NCI-H2227 (cell line): ENCODE measurements around the gene CPVL.
"Not testable (repeated sequence)": the region's sequence is repeated elsewhere in the genome, so short reads cannot be mapped to it uniquely, and the experiment has no call there.

Experiments
- DNase-seq: peaks from one replicate; lab custom pipeline; 2025; ENCODE audit not compliant: unreplicated experiment; lab: John Stamatoyannopoulos, UW

Gene CPVL

DNA sequence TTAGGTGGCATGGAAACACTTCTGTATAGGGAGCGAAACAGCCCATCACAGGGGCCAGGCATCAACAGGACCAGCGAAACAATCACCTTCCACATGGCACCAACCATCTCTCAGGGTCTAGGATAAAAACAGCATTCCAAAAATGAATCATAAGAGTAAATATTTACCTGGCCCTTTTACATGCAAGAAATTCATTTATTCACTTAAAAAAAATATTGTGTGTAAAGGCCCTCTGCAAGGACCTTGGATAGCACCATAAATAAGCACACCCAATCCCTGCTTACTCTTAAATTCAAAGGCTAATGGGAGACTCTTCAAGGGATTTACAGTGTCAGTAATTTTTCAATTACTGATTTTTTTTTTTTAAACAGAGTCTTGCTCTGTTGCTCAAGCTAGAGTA is 25.4 kb downstream of the CPVL start:
- DNase-seq, result no peak

DNA sequence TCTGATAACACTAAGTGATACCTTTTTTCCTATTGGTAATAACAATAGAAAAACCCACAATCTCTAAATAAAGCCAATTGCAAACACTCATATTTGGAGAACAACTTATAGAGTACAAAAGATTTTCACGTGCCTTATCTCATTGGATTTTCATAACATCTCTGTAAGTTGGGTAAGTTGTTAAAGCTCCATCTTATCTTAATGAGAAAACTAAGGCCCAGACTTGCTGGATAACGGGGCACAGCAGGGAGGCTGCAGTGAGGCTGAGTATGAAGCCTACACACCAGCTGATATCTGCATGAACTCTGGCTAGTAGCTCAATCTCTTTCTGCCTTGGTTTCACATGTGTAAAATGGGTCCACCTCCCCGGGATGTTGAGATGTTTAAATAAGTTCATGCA is 26.8 kb downstream of the CPVL start:
- DNase-seq, result no peak

DNA sequence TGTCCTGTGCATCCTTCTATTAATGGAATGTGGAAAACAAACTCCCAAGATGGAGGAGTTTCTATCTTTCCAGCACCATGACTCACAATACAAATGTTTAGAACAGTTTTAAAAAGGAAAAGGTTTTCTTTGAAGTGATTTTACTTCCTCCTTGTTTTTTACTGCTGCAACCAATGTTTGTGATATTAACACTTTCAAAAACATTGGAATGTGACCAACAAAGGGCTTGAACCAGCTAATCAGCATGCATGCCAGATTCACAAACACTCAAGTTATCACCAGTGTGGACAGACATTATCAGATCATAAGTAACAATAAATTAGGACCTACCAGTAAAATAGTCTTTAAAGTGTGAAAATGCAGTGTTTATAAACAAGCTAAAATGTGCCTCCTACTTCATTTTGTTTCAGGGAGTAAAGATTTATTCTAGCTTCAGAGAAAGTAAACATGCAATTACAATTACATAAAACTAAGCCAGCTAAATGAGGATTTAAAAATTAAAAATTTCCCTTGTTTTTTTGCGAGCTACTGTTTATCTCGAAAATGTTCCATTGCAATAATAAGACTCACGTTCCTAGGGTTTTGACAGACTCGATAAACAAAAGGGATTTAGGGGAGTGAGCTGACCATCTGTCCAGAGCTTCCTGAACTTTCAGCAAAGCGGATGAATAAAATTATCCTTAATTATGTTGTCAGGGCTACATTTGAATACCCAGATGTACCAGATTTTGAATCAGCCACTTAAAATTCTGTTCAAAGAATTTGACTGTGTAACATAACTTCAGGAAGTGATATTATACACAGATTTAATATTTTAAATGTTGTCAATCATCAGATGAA is 29.8 kb downstream of the CPVL start:
- DNase-seq, result no peak

DNA sequence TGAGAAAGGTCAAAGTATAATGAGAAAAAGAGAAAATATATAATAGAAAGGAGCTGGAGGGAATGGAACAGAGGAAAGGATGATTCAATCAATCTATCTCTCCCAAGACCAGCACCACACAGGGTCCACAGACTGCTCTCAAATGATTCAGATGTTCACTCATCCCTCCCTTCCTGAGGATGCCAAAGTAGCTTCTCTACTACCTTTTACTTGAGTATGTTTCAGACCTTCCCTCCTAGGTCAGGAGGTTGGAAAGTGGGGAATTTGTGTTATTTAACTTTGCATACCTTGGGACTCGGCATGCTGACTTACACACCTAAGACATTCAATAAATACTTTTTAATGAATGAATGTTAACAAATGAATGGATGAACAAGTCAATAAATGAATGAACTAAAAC is 30.6 kb downstream of the CPVL start:
- no peak for DNase-seq

DNA sequence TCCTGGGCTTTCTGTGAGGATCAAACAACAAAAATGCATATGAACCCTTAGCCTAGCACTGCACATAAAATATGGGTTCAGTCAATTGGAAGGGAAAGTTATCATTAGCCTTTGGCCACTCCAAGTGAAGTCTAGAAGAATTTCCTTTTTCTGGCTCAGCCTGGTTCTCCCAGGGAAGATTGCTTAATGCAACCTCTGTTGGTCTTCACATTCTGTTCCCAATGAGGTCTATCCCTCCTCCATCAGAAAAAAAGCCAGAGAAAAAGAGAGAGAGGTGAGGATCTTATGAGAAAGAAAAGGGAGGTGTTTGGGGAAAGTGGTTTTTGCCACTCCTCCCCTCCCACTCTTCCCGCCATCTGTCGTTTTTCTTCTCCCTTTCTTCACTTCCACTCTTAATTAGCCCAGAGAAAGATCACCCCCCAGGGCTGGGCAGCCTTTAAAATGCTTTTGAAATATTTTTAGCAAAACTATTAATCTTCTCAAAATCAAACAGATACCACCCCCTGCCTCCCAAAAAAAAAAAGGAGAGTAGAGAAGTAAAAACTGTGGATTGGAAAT is 31.1 kb downstream of the CPVL start:
- DNase-seq, result no peak

DNA sequence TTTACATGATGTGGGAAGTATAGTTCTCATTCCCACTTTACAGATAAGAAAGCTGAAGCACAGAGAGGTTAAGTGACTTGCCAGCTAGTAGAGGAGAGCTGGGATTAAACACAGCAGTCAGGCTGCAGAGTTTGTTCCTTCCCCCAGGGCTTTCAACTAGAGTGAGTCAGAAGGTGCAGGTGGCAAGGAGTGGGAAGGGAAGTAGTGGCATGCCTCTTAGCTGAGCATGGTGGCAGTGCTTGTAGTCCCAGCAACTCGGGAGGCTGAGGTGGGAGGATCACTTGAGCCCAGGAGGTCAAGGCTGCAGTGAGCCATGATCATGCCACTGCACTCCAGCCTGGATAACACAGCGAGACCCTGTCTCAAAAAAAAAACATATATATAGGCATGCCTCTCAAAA is 32.1 kb downstream of the CPVL start:
- DNase-seq, result not testable (repeated sequence)

DNA sequence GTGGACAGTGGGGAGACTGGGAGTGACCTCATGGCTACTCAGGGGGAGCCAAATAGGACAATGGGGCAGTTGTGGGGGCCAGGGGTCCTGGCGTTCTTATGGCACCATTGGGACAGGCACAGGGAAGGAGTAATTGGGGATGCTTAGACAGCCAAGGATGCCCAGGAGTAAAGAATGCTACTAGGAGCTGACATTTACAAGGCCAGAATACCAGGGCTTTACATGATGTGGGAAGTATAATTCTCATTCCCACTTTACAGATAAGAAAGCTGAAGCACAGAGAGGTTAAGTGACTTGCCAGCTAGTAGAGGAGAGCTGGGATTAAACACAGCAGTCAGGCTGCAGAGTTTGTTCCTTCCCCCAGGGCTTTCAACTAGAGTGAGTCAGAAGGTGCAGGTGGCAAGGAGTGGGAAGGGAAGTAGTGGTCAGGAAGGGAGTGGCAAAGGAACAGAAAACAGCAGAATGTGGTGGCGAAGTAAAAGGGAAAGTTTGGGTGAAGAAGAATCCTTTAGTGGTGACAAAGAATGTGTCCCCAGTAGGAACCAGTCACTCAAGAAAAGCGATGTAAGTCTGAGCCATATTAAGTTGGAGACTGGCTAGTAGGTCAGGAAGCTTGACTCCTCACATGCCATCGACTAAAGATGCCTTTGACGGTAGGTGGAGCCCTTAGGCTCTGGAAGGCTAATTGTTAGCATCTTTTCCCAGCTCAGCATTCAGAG is 32.8 kb downstream of the CPVL start:
- DNase-seq, result peak; percentile 6

DNA sequence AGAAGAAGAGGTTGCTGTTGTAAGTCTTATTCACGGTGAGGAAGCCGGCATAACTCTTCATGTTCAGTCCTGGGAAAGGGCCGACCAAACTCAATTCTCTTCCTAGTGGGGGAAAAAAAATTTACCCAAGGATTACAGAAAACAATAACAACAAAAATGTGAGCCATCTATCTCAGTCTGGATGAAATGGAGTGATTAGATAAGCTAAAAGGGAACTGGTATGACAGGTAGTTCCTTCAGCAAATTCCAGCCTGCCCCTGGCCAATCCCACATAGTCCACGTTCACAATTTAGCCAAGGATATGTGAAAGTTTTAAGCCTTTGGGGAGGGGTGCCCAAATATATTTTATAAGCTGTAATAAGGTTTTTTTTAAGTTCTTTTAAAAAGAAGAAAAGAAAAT is 33.6 kb downstream of the CPVL start:
- DNase-seq, result no peak

DNA sequence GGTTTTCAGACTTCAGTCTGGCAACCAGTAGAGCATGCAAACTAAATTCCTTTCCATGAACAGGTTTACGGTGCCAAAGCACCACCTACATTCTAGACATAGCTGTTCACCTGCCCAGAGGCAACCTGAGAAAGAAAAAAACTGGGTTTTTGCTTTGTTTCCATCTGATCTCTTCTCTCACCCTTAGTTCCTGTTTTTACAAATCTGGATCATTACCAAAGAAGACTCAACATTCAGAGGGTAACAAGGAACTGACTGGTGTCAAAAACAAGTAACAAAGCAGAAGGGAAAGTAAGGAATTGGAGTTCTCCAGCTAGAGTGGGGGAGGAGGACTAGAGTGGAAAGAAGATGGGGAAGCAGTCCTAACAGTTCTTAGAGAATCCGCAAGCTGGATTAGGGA is 36.4 kb downstream of the CPVL start:
- DNase-seq, result no peak

DNA sequence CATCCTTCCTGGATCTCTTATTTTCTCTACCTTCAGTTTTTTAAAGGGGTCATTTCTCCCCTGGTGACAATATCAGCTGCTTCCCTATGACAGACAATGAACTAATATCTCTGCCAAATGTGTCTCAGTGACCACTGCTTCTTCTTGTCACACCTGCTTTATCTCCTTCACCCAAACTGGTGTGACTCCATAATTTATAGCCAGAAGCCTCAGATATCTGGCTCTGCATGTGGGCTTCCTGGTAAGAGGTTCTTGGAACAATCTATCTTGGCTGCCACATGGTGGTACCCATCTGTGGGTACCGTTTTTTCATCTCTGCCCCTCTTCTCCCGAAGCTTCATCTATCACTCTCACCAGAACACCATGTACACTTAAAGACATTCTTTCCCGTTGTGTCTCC is 37.0 kb downstream of the CPVL start:
- no peak for DNase-seq

DNA sequence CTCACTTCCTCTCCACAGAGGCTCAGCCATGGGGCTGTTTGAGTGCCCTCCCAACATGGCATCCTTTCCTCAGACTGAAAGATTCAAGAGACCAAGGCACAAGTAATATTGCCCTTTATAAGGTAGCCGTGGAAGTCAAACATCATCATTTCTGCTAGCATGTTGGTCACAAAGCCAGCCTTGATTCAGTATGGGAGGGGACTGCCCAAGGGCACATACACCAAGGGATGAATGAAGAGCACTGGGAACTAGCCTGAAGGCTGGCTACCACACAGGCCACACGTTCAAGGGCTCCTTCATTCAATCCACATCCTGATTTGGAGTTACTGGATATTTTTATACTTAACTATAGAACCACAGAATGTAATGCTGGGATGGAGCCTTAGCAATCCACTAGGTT is 39.3 kb downstream of the CPVL start:
- DNase-seq, result no peak

DNA sequence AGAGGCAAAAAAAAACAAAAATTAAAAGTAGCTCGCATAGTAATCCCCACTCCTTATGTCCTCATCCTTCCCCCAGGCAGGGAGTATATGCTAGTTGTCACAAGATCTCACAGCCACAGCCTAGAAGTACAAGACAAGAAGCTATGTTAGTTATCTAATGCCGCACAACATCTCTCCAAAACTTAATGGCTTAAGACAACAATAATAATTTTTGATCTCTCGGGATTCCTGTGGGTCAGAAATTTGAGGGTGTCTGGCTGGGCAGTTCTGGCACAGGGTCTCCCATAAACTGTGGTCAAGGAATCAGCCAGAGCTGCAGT is 39.7 kb downstream of the CPVL start:
- no peak for DNase-seq

DNA sequence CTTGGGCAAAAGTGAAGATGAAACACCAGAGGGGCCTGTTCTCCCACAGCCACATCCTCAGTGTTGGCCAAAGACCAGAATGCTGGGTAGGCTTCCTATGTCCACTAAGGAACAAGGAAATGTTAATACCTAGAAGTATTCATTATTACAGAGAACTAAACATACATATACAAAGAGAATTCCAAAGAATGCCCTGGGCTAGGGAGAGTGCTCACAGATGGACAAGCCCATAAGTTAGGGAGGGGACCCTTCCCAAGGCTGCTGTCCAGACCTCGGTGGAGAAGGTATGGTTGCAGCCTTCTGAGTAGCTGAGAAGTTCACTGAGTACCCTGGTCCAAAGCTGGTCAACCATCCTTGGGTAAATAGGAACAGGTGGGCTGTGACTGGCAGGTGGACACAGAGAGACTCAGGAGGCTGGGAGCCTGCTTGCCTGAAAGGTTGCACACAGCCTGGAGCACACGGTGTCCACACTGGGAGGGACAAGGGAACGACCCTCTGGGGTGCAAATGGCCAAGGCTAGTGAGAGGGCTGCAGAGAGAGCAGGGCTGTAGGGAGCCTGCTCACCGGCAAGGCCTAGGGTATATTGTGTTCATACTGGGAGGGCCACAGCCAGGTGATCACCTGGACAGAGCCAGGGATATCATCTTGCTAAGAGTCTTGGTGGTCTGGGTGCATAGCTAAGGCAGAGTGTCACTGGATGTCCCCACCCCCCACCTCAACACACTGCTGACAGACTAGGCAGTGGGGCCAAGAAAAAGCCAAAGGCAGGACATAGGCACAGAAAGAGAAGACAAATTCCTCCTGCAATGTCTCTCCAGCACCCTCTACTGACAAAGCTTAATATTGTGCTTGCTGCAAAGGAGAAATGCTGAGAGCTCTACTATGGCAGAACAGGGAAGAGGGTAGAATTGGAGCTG is 40.3 kb downstream of the CPVL start:
- peak; percentile 65 for DNase-seq

DNA sequence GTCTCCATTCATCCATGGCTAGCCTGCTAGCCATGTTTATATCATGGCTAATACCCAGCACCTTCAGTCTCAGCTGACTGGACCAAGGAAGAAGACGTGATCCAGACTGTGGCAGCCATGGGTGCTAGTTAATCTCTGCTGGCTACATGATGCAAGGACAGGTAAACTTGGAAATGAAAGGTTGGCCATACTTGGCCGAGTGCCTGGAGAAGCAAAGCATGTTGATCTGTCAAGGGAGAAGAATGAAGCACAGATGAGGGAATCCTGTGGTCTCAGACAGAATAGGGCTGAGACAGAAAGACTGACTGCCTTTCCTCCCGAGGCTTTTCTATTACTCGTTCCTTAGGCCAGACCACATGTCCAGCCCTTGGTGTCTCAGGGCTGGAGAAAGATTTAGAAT is 41.1 kb downstream of the CPVL start:
- no peak for DNase-seq

DNA sequence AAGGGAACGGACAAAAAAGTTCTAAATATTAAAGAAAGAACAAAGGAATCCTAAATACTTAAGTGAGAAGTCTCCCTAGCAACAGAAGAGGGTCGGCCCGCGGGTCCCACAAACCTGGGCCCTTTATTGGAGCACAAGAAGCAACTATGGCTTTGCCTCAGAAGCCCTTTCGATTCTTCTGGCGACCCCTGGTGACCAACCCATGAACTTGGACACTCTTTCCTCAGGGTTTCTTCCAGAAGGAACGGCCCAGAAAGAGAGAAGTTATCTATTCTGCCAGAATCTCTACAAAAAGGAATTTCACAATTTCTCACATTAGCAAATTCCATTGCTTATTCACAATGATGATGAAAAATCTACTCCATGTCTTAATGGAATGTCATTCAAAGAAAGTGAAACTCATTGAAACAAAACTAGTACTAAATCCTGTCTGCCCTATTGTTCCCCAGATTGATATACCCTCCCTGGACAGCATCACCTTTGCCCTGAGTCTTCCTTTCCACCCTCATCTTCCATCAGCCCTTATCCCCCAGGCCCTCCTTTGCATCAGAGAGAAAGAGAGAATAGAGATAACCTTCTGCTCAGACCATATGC is 43.7 kb downstream of the CPVL start:
- DNase-seq, result peak; percentile 48

DNA sequence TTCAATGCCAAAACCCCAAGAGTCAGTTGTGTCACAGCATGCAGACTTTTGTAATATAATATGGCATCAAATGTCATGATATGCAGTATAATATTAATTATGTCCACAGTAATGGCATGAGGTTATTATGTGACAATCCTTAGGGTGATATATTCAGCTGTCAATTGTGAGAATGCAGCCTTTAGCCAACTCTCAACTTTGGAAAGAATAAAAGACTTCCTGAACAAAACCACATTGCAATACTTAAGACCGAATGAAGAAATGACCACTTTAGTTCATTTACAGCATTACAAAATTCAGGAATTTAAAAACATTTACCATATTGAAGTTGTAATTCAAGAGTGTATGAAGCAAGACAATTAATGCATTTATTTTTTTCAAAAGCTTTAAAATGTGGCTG is 45.4 kb downstream of the CPVL start:
- no peak for DNase-seq

DNA sequence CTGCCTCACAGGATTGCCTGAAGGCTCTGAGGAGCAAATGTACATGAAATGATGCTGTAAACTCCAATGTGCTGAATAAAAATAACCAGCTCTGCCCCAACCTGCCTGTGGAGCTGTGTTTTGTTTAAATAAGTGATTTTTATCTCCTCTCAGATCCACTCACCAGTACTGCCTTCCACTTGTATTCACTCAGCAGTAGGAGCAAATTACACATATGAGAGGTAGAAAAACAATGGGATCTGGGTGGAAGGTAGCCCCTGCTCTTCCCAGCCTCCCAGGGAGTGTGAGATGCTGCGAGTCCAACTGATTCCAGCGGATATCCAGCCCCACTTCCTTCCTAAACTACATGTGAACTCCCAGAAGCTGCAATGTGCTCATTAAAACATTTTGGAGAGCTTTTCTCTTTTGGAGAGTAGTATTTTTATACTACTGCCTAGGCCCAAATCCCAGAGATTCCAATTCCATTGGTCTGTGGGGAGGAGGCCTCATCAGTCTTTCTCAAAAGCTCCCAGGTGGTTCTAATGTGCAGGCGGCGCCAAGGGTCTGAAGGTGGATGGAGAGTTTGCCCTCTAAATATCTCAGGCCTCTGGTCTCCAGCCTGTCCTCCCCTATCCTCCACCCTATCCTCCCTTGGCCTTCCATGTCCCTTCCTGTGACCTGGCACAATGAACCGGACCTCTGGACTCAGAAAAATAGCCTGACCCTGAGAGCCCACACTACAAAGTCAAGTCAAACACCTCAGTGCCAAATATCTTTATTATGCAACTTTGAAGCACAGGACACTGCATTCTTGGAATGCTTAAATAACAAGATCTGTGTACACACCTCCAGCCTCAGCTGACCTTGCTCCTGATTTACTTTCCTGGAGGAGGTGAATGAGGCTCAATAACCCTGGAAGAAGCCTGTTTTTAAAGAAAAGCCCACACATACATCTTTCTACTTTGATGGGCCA is 46.2 kb downstream of the CPVL start:
- no peak for DNase-seq

DNA sequence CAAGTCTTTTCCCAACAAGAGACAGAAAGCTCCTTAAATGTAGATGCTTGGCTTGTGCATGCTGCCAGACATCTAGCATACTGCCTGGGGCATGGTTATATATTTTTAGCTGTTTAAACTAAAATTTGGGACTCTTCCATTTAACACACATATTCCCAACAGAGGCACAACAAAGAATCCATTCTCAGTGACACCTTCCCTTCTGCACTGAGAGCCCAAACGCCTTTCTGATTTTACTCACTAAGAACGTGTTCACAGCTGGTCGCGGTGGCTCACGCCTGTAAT is 49.9 kb downstream of the CPVL start:
- no peak for DNase-seq

DNA sequence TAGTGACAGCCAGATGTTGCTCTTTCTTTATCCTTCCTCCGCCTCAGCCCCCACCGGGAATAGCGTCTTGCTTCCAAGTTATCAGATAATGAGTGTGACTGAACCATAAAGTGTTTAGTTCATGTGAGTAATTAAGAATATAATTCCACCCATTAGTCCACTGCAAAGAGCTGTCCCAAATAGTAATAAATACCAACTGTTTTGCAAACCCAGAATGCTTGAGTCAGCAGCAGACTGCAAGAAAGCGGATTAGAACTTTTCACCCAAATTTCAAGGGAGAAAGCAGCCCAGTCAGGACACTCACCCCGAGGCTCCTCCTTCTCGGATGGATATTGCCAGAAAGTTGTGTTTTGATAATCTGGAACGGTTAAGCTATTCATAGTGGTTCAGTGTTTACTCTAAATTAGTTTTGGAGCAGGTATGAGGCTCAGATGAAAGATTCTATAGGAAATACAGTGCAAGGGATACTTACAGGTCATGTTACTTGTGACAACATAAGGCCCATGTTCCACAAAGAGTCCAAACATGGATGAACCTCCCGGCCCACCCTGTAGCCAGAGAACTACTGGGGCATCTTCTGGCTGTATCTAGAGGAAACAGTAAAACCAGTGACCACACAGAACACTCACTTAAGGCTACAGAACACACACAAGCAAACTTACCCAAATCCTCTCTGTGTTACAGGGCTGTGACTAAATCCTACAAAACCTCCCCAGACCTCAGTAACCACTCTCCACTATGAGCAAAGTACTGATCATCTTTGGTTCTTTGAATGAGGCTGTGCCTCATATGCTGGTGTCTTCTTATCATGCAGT is 50.5 kb downstream of the CPVL start:
- DNase-seq, result no peak
